Effector memory CD8-positive, alpha-beta T cell (primary cell): ENCODE measurements around the gene MGAT4B.
A peak's percentile ranks its signal among the peaks of the same experiment; 100 is the strongest.

Source experiments
- ATAC-seq: fragments of 150-1000 bp; cut with Tn5 transposase; replicated peaks from 2 replicates; pipeline ENCODE4 v1.10.0; 2021; ENCODE audit warnings: mild to moderate bottlenecking, moderate library complexity
- DNase-seq, 3 experiments: peaks; one replicate each; pipeline ENCODE4 v3.0.0; 2021
- H3K27ac Mint-ChIP-seq, 2 donors: one replicate each; pipeline ENCODE4 v1.8.0; 2022; ENCODE audit warnings: mild to moderate bottlenecking in 2 of 2, mixed read lengths in 2 of 2, moderate library complexity in 2 of 2
- H3K27me3 Mint-ChIP-seq, 2 donors: one replicate each; pipeline ENCODE4 v1.8.0; 2022; ENCODE audit warnings: mixed read lengths in 2 of 2
- H3K36me3 Mint-ChIP-seq: one replicate; pipeline ENCODE4 v1.8.0; 2022; ENCODE audit warnings: mild to moderate bottlenecking, moderate library complexity, mixed read lengths; ENCODE audit not compliant: insufficient read depth
- H3K4me1 Mint-ChIP-seq, 2 donors: one replicate each; pipeline ENCODE4 v1.8.0; 2022; ENCODE audit warnings: low read depth in 2 of 2, mixed read lengths in 2 of 2
- H3K4me3 Mint-ChIP-seq, 2 donors: one replicate each; pipeline ENCODE4 v1.8.0; 2022; ENCODE audit warnings: mild to moderate bottlenecking in 2 of 2, mixed read lengths in 2 of 2, moderate library complexity in 2 of 2
- H3K9me3 Mint-ChIP-seq, 2 donors: one replicate each; pipeline ENCODE4 v1.8.0; 2022; ENCODE audit warnings: mixed read lengths in 2 of 2

The MGAT4B gene

GRCh38 chr5:179812997-179813607, 6.4 kb upstream of the MGAT4B start:
- H3K9me3 Mint-ChIP-seq: no peaks in the 10 kb centered on the region

GRCh38 chr5:179812135-179812825, 5.6 kb upstream of the MGAT4B start:
- ATAC-seq (no peak), DNase-seq (no peak)
- Mint-ChIP-seq H3K4me1 (peaks cover 0 to 2% of the 10 kb centered on the region in 2 donors), H3K36me3 (peaks cover 19% of the 10 kb centered on the region), H3K27ac (no peak overlapping the region), H3K27me3 (no peaks in the 10 kb centered on the region), H3K4me3 (no peak overlapping the region), H3K9me3 (no peaks in the 10 kb centered on the region)

More at GRCh38 chr5:179812997-179813607, 6.4 kb upstream of the MGAT4B start:
- ATAC-seq: no peak
- peaks cover 2 to 5% of the 10 kb centered on the region in 2 donors for H3K4me1 Mint-ChIP-seq
- H3K4me3 Mint-ChIP-seq: no peak overlapping the region
- H3K27ac Mint-ChIP-seq: no peak overlapping the region
- peaks cover 24% of the 10 kb centered on the region for H3K36me3 Mint-ChIP-seq
- DNase-seq: no peak
- no peaks in the 10 kb centered on the region for H3K27me3 Mint-ChIP-seq

GRCh38 chr5:179805529-179806249, 977 bp downstream of the MGAT4B start:
- Mint-ChIP-seq H3K36me3 (peaks cover 21% of the 10 kb centered on the region), H3K9me3 (no peaks in the 10 kb centered on the region), H3K27me3 (no peaks in the 10 kb centered on the region), H3K27ac (peak overlapping the region; percentile 77 to 90), H3K4me3 (peak overlapping the region; percentile 83 to 87), H3K4me1 (peaks cover 23 to 24% of the 10 kb centered on the region in 2 donors)
- DNase-seq (no peak), ATAC-seq (peak; percentile 35)

GRCh38 chr5:179805070-179805528, 1.6 kb downstream of the MGAT4B start:
- DNase-seq (no peak), ATAC-seq (no peak)
- peak overlapping the region; percentile 77 to 90 for H3K27ac Mint-ChIP-seq
- no peaks in the 10 kb centered on the region for H3K9me3 Mint-ChIP-seq
- no peaks in the 10 kb centered on the region for H3K27me3 Mint-ChIP-seq
- H3K36me3 Mint-ChIP-seq: peaks cover 21% of the 10 kb centered on the region
- H3K4me3 Mint-ChIP-seq: peak overlapping the region; percentile 83 to 87
- H3K4me1 Mint-ChIP-seq: peaks cover 23 to 24% of the 10 kb centered on the region in 2 donors

- peak overlapping the region; percentile 83 to 87 for H3K4me3 Mint-ChIP-seq
- peaks cover 23 to 27% of the 10 kb centered on the region in 2 donors for H3K4me1 Mint-ChIP-seq
- DNase-seq: no peak
- no peaks in the 10 kb centered on the region for H3K9me3 Mint-ChIP-seq
- peak overlapping the region; percentile 77 to 90 for H3K27ac Mint-ChIP-seq
- ATAC-seq: no peak
- no peaks in the 10 kb centered on the region for H3K27me3 Mint-ChIP-seq
- H3K36me3 Mint-ChIP-seq: peaks cover 24% of the 10 kb centered on the region
Observed at GRCh38 chr5:179804555-179804947, 2.1 kb downstream of the MGAT4B start.

GRCh38 chr5:179803651-179804554, 2.8 kb downstream of the MGAT4B start:
- peak overlapping the region; percentile 83 to 87 for H3K4me3 Mint-ChIP-seq
- DNase-seq (no peak), ATAC-seq (no peak)
- H3K27me3 Mint-ChIP-seq: no peaks in the 10 kb centered on the region
- H3K36me3 Mint-ChIP-seq: peaks cover 30% of the 10 kb centered on the region
- peak overlapping the region in 1 of 2 donors; percentile 87 for H3K27ac Mint-ChIP-seq
- peaks cover 23 to 31% of the 10 kb centered on the region in 2 donors for H3K4me1 Mint-ChIP-seq
- H3K9me3 Mint-ChIP-seq: no peaks in the 10 kb centered on the region

GRCh38 chr5:179802950-179803562, 3.6 kb downstream of the MGAT4B start:
- Mint-ChIP-seq H3K4me1 (peaks cover 23 to 31% of the 10 kb centered on the region in 2 donors), H3K36me3 (peaks cover 33% of the 10 kb centered on the region)
- no peak for DNase-seq

GRCh38 chr5:179802207-179802883, 4.3 kb downstream of the MGAT4B start:
- Mint-ChIP-seq H3K36me3 (peaks cover 34% of the 10 kb centered on the region), H3K27ac (peak overlapping the region in 1 of 2 donors; percentile 70), H3K4me1 (peaks cover 23 to 31% of the 10 kb centered on the region in 2 donors), H3K4me3 (peak overlapping the region in 1 of 2 donors; percentile 10), H3K27me3 (no peaks in the 10 kb centered on the region), H3K9me3 (no peaks in the 10 kb centered on the region)
- DNase-seq (no peak), ATAC-seq (no peak)

More at GRCh38 chr5:179802950-179803562, 3.6 kb downstream of the MGAT4B start:
- no peak overlapping the region for H3K27ac Mint-ChIP-seq
- H3K4me3 Mint-ChIP-seq: no peak overlapping the region
- ATAC-seq: no peak
- H3K9me3 Mint-ChIP-seq: no peaks in the 10 kb centered on the region
- H3K27me3 Mint-ChIP-seq: no peaks in the 10 kb centered on the region

- Mint-ChIP-seq H3K36me3 (peaks cover 42% of the 10 kb centered on the region), H3K27ac (peak overlapping the region in 1 of 2 donors; percentile 70), H3K4me1 (peaks cover 29 to 37% of the 10 kb centered on the region in 2 donors), H3K4me3 (peak overlapping the region in 1 of 2 donors; percentile 10), H3K27me3 (no peaks in the 10 kb centered on the region), H3K9me3 (no peaks in the 10 kb centered on the region)
- ATAC-seq (peak; percentile 58), DNase-seq (peak; percentile 80 to 81 (median 81))
Observed at GRCh38 chr5:179801304-179802206, 5.1 kb downstream of the MGAT4B start.

GRCh38 chr5:179800696-179801201, 5.9 kb downstream of the MGAT4B start:
- Mint-ChIP-seq H3K4me3 (no peak overlapping the region), H3K27ac (no peak overlapping the region), H3K4me1 (peaks cover 29 to 37% of the 10 kb centered on the region in 2 donors), H3K27me3 (no peaks in the 10 kb centered on the region), H3K36me3 (peaks cover 43% of the 10 kb centered on the region), H3K9me3 (no peaks in the 10 kb centered on the region)
- DNase-seq (no peak), ATAC-seq (no peak)

GRCh38 chr5:179800071-179800695, 6.5 kb downstream of the MGAT4B start:
- peak overlapping the region in 1 of 2 donors; percentile 41 for H3K27ac Mint-ChIP-seq
- H3K27me3 Mint-ChIP-seq: no peaks in the 10 kb centered on the region
- DNase-seq (no peak), ATAC-seq (no peak)
- H3K4me1 Mint-ChIP-seq: peaks cover 27 to 34% of the 10 kb centered on the region in 2 donors
- H3K9me3 Mint-ChIP-seq: no peaks in the 10 kb centered on the region
- H3K4me3 Mint-ChIP-seq: no peak overlapping the region
- peaks cover 43% of the 10 kb centered on the region for H3K36me3 Mint-ChIP-seq
